Esophagus mucosa (tissue), 1 donor: ENCODE measurements around the gene ERAP2. TPM values are rescaled to one million over a fixed set of nuclear protein-coding genes. Genes with fewer than 3 reads are reported as not detected.
A peak's percentile ranks its signal among the peaks of the same experiment; 100 is the strongest.
"Not testable (repeated sequence)": the region's sequence is repeated elsewhere in the genome, so short reads cannot be mapped to it uniquely, and the experiment has no call there.

Source experiments
- ATAC-seq: fragments of 200-7000 bp; cut with Tn5 transposase; one replicate; pipeline ENCODE4 v1.9.1; 2020
- total RNA-seq: library from RNA; stranded (reverse); gene quantifications from one replicate; pipeline ENCODE4 v1.2.4, GENCODE V29; 2023
- donor health status: DM: yes; HTN: yes; CAD: no.

Gene ERAP2
- 1.3 TPM for total RNA-seq

GRCh38 chr5:96876292-96876850 lies at the start of gene ERAP2:
Gene ERAP2 (plus strand): TSS chr5:96876500. CDS start chr5:96879686, 3,186 bp downstream.
- ATAC-seq = peak; percentile 55

- peak; percentile 42 for ATAC-seq
These were observed 47.0 kb upstream of the ERAP2 start for GRCh38 chr5:96829297-96829696.

GRCh38 chr5:96834016-96834415 lies 42.3 kb upstream of the ERAP2 start:
- no peak for ATAC-seq

- no peak for ATAC-seq
These were observed 40.5 kb upstream of the ERAP2 start for GRCh38 chr5:96835791-96836191.

- ATAC-seq = no peak
These were observed 39.5 kb upstream of the ERAP2 start for GRCh38 chr5:96836817-96837216.

GRCh38 chr5:96837303-96837702 lies 39.0 kb upstream of the ERAP2 start:
- no peak for ATAC-seq

- no peak for ATAC-seq
These were observed 37.9 kb upstream of the ERAP2 start for GRCh38 chr5:96838201-96839070.

GRCh38 chr5:96839071-96839592 lies 37.2 kb upstream of the ERAP2 start:
- no peak for ATAC-seq

GRCh38 chr5:96841931-96842330 lies 34.4 kb upstream of the ERAP2 start:
- not testable (repeated sequence) for ATAC-seq

- no peak for ATAC-seq
These were observed 33.2 kb upstream of the ERAP2 start for GRCh38 chr5:96843140-96843539.

- no peak for ATAC-seq
These were observed 31.8 kb upstream of the ERAP2 start for GRCh38 chr5:96844481-96844990.

GRCh38 chr5:96851312-96852062 lies 24.8 kb upstream of the ERAP2 start:
- ATAC-seq = no peak

GRCh38 chr5:96852759-96853158 lies 23.5 kb upstream of the ERAP2 start:
- no peak for ATAC-seq

- no peak for ATAC-seq
These were observed 22.2 kb upstream of the ERAP2 start for GRCh38 chr5:96854067-96854466.

- ATAC-seq = no peak
These were observed 21.0 kb upstream of the ERAP2 start for GRCh38 chr5:96855031-96855872.

- ATAC-seq = no peak
These were observed 19.9 kb upstream of the ERAP2 start for GRCh38 chr5:96856371-96856770.

GRCh38 chr5:96857454-96857853 lies 18.8 kb upstream of the ERAP2 start:
- no peak for ATAC-seq

- ATAC-seq = no peak
These were observed 18.4 kb upstream of the ERAP2 start for GRCh38 chr5:96857924-96858323.

- no peak for ATAC-seq
These were observed 16.9 kb upstream of the ERAP2 start for GRCh38 chr5:96859375-96859774.

GRCh38 chr5:96861076-96861475 lies 15.2 kb upstream of the ERAP2 start:
- no peak for ATAC-seq

- no peak for ATAC-seq
These were observed 13.2 kb upstream of the ERAP2 start for GRCh38 chr5:96863114-96863513.
